Parathyroid adenoma (tissue), 2 donors: Measurements from ENCODE around the gene ZNF268.

Source experiments
- H2AFZ ChIP-seq: fragments of 300-600 bp; sonication (generic); one replicate; pipeline ENCODE4 v1.7.0; 2017; ENCODE audit warnings: antibody characterized with exemption, mild to moderate bottlenecking
- H3K27ac ChIP-seq: fragments of 300-600 bp; sonication (generic); one replicate; pipeline ENCODE4 v1.7.0; 2017
- H3K27me3 ChIP-seq: fragments of 300-600 bp; sonication (generic); one replicate; pipeline ENCODE4 v1.7.0; 2017; ENCODE audit warnings: low read length; ENCODE audit not compliant: control insufficient read depth, insufficient read depth
- H3K36me3 ChIP-seq: fragments of 300-600 bp; sonication (generic); one replicate; pipeline ENCODE4 v1.7.0; 2017; ENCODE audit warnings: low read length; ENCODE audit not compliant: control insufficient read depth, insufficient read depth
- H3K4me1 ChIP-seq: fragments of 300-600 bp; sonication (generic); one replicate; pipeline ENCODE4 v1.7.0; 2017; ENCODE audit warnings: control low read depth
- H3K4me2 ChIP-seq: fragments of 300-600 bp; sonication (generic); one replicate; pipeline ENCODE4 v1.7.0; 2017; ENCODE audit warnings: low read length
- H3K4me3 ChIP-seq: fragments of 300-600 bp; sonication (generic); one replicate; pipeline ENCODE4 v1.7.0; 2017; ENCODE audit warnings: low read depth, low read length
- H3K79me2 ChIP-seq: fragments of 300-600 bp; sonication (generic); one replicate; pipeline ENCODE4 v1.7.0; 2017; ENCODE audit warnings: control low read depth
- H3K9ac ChIP-seq: fragments of 300-600 bp; sonication (generic); one replicate; pipeline ENCODE4 v1.7.0; 2017; ENCODE audit warnings: mild to moderate bottlenecking
- H3K9me3 ChIP-seq: fragments of 300-600 bp; sonication (generic); one replicate; pipeline ENCODE4 v1.7.0; 2017; ENCODE audit warnings: low read length; ENCODE audit not compliant: control insufficient read depth
- CTCF ChIP-seq: fragments of 300-600 bp; sonication (generic); IDR thresholded peaks from one replicate; pipeline ENCODE4 v1.7.0; 2017; ENCODE audit warnings: antibody characterized with exemption, mild to moderate bottlenecking
- donor health status: primary hyperparathyroidism.

Gene ZNF268

DNA sequence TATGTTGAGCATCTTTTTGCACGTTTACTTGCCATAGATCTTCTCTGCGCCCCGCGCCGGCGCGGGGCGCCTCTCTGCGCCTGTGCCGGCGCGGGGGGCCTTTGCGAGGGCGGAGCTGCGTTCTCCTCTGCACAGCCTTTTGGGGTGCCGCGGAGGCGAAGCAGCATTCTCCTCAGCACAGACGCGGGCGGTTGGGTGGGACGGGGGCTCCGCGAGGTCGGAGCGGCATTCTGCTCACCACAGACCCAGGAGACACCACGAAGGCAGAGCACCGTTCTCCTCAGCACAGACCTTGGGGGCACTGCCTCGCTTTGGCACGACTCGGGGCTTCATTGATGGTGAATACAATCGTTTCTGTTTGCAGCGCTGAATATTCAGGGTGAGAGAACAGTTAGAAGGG lies 82.9 kb downstream of the ZNF268 start:
- H3K36me3 ChIP-seq: no peaks in the 10 kb centered on the region
- no peaks in the 10 kb centered on the region for H3K4me1 ChIP-seq
- no peak for TF ChIP-seq CTCF
- no peaks in the 10 kb centered on the region for H3K27me3 ChIP-seq
- H3K27ac ChIP-seq: no peak overlapping the region
- H2AFZ ChIP-seq: no peak overlapping the region
- no peaks in the 10 kb centered on the region for H3K9me3 ChIP-seq
- H3K4me3 ChIP-seq: no peak overlapping the region
- H3K4me2 ChIP-seq: no peak overlapping the region
- no peaks in the 10 kb centered on the region for H3K79me2 ChIP-seq
- H3K9ac ChIP-seq: no peak overlapping the region
